A549 (cell line): Measurements from ENCODE around the gene TIAM2. TPM values are rescaled to one million over a fixed set of nuclear protein-coding genes. Genes with fewer than 3 reads are reported as not detected.

ENCODE experiments used
- ATAC-seq, 2 experiments: fragments of 200-7000 bp in 1 of 2; fragments of >200 bp in 1 of 2; cut with Nextera tagmentation in 1 of 2; cut with Tn5 transposase in 1 of 2; 3 replicates each; pipeline versions ENCODE4 v1.8.0 to v1.9.1; 2018 to 2020; ENCODE audit warnings: mild to moderate bottlenecking in 1 of 2, moderate library complexity in 1 of 2
- CTCF ChIA-PET: fragments of 300-600 bp; sonication (Branson Sonifier 250); formaldehyde crosslinking; extraction: SDS; loops from one replicate; lab custom pipeline; 2021; ENCODE audit warnings: antibody characterized with exemption, inconsistent platforms; lab: Yijun Ruan, JAX
- POLR2A ChIA-PET: fragments of 350-600 bp; formaldehyde crosslinking; extraction: SDS; loops from one replicate; lab custom pipeline; 2021; ENCODE audit warnings: antibody characterized with exemption, inconsistent platforms; lab: Yijun Ruan, JAX
- DNase-seq, 2 experiments: peaks; one replicate each; pipeline versions ENCODE4 v3.0.0 to v3.0.0-alpha.2; 2011 to 2016; ENCODE audit warnings: low read depth in 1 of 2, low spot score in 1 of 2
- FAIRE-seq: peaks from 2 replicates; lab custom pipeline; 2011; peaks lifted over from hg19 to GRCh38; lab: Jason Lieb, UNC
- H3K27ac ChIP-seq, 2 experiments: fragments of >200 bp; sonication (Bioruptor Twin); formaldehyde crosslinking; 3 replicates each; pipeline ENCODE4 v1.5.1; 2016 to 2017
- H3K4me1 ChIP-seq: fragments of >200 bp; sonication (Bioruptor Twin); formaldehyde crosslinking; 3 replicates; pipeline ENCODE4 v1.6.1; 2016
- H3K4me2 ChIP-seq: fragments of >200 bp; sonication (Bioruptor Twin); formaldehyde crosslinking; 3 replicates; pipeline ENCODE4 v1.6.1; 2016
- H3K4me3 ChIP-seq: fragments of >200 bp; sonication (Bioruptor Twin); formaldehyde crosslinking; 3 replicates; pipeline ENCODE4 v1.5.1; 2016
- H3K9me3 ChIP-seq: fragments of >200 bp; sonication (Bioruptor Twin); formaldehyde crosslinking; 3 replicates; pipeline ENCODE4 v1.6.1; 2016
- BHLHE40 ChIP-seq: IDR thresholded peaks from 2 replicates; pipeline ENCODE4 v1.6.1; 2012; ENCODE audit warnings: low read depth, low read length, inconsistent platforms
- CBX2 ChIP-seq: fragments of 200-600 bp; sonication (generic); IDR thresholded peaks from 2 replicates; pipeline ENCODE4 v1.6.1; 2016; ENCODE audit warnings: low read depth, mild to moderate bottlenecking, borderline replicate concordance
- CHD4 ChIP-seq: fragments of 200-600 bp; sonication (generic); IDR thresholded peaks from 2 replicates; pipeline ENCODE4 v1.6.1; 2016; ENCODE audit warnings: antibody characterized with exemption, mild to moderate bottlenecking, borderline replicate concordance
- EHF ChIP-seq: fragments of 250-450 bp; sonication (Bioruptor Pico); IDR thresholded peaks from 2 replicates; pipeline ENCODE4 v1.5.0; 2020; ENCODE audit warnings: mild to moderate bottlenecking
- ELK1 ChIP-seq: fragments of 150-350 bp; IDR thresholded peaks from 2 replicates; pipeline ENCODE4 v1.6.1; 2014; ENCODE audit warnings: low read depth, mild to moderate bottlenecking, low read length
- FOSL2 ChIP-seq, 2 experiments: fragments of 450-650 bp in 1 of 2; fragments of >200 bp in 1 of 2; sonication (Bioruptor Twin) in 1 of 2; formaldehyde crosslinking; IDR thresholded peaks; 2 replicates each; pipeline versions ENCODE4 v1.5.0 to v1.6.1; 2016 to 2020; ENCODE audit warnings: mild to moderate bottlenecking in 1 of 2, moderate library complexity in 1 of 2
- FOXS1 ChIP-seq: fragments of 250-450 bp; sonication (Bioruptor Pico); IDR thresholded peaks from 2 replicates; pipeline ENCODE4 v1.5.0; 2020; ENCODE audit warnings: mild to moderate bottlenecking, moderate library complexity
- GATA3 ChIP-seq: IDR thresholded peaks from 2 replicates; pipeline ENCODE4 v1.6.1; 2012; ENCODE audit warnings: borderline replicate concordance
- HES2 ChIP-seq: fragments of >200 bp; sonication (Bioruptor Twin); formaldehyde crosslinking; IDR thresholded peaks from 2 replicates; pipeline ENCODE4 v1.6.1; 2016
- HEYL ChIP-seq: fragments of 250-450 bp; sonication (Bioruptor Pico); IDR thresholded peaks from 2 replicates; pipeline ENCODE4 v1.8.0; 2021; ENCODE audit warnings: mild to moderate bottlenecking, moderate library complexity
- HOXA7 ChIP-seq: fragments of 250-450 bp; sonication (Bioruptor Pico); IDR thresholded peaks from 2 replicates; pipeline ENCODE4 v1.5.0; 2020; ENCODE audit warnings: mild to moderate bottlenecking, moderate library complexity
- HOXB13 ChIP-seq: fragments of 250-450 bp; sonication (Bioruptor Pico); IDR thresholded peaks from 2 replicates; pipeline ENCODE4 v1.5.0; 2020; ENCODE audit warnings: low read depth, mild to moderate bottlenecking, moderate library complexity
- JUN ChIP-seq, 2 experiments: fragments of >200 bp; sonication (Bioruptor Twin); formaldehyde crosslinking; IDR thresholded peaks; 2 replicates in 1 of 2; 3 replicates in 1 of 2; pipeline ENCODE4 v1.6.1; 2016 to 2017
- JUNB ChIP-seq: fragments of >200 bp; sonication (Bioruptor Twin); formaldehyde crosslinking; IDR thresholded peaks from 2 replicates; pipeline ENCODE4 v1.6.1; 2016
- KDM1A ChIP-seq: fragments of 200-600 bp; sonication (generic); IDR thresholded peaks from 2 replicates; pipeline ENCODE4 v1.6.1; 2016; ENCODE audit warnings: low read depth, mild to moderate bottlenecking
- KDM5A ChIP-seq: fragments of 200-600 bp; sonication (generic); IDR thresholded peaks from 2 replicates; pipeline ENCODE4 v1.6.1; 2016; ENCODE audit warnings: antibody characterized with exemption, mild to moderate bottlenecking
- MAFK ChIP-seq: fragments of 450-650 bp; IDR thresholded peaks from 2 replicates; pipeline ENCODE4 v1.6.1; 2014; ENCODE audit not compliant: partially characterized antibody
- MAX ChIP-seq: IDR thresholded peaks from 2 replicates; pipeline ENCODE4 v1.6.1; 2012
- MAZ ChIP-seq: fragments of 150-350 bp; IDR thresholded peaks from 2 replicates; pipeline ENCODE4 v1.6.1; 2014; ENCODE audit warnings: antibody characterized with exemption, low read depth, low read length, borderline replicate concordance
- MYC ChIP-seq: IDR thresholded peaks from 2 replicates; pipeline ENCODE4 v1.6.1; 2012; ENCODE audit warnings: mild to moderate bottlenecking, inconsistent platforms, low read length, improper control_type of control experiment, borderline replicate concordance
- NPAS2 ChIP-seq: fragments of 250-450 bp; sonication (Bioruptor Pico); IDR thresholded peaks from 2 replicates; pipeline ENCODE4 v1.8.0; 2022; ENCODE audit warnings: mild to moderate bottlenecking, moderate library complexity, borderline replicate concordance
- NR3C1 ChIP-seq: fragments of >200 bp; sonication (Bioruptor Twin); formaldehyde crosslinking; IDR thresholded peaks from 3 replicates; pipeline ENCODE4 v1.6.1; 2017
- PHF8 ChIP-seq: fragments of 200-600 bp; sonication (generic); IDR thresholded peaks from 2 replicates; pipeline ENCODE4 v1.6.1; 2016; ENCODE audit warnings: low read depth, mild to moderate bottlenecking, antibody characterized with exemption, moderate library complexity, borderline replicate concordance
- POLR2A ChIP-seq: IDR thresholded peaks from 2 replicates; pipeline ENCODE4 v1.6.1; 2012; ENCODE audit warnings: mild to moderate bottlenecking, low read length
- POLR2AphosphoS2 ChIP-seq: conservative IDR thresholded peaks from 2 replicates; pipeline ENCODE4 v1.6.1; 2012; ENCODE audit warnings: low read length, improper control_type of control experiment, inconsistent platforms
- RAD21 ChIP-seq, 2 experiments: fragments of >200 bp in 1 of 2; sonication (Bioruptor Twin) in 1 of 2; formaldehyde crosslinking in 1 of 2; IDR thresholded peaks in 1 of 2; conservative IDR thresholded peaks in 1 of 2; 2 replicates in 1 of 2; 3 replicates in 1 of 2; pipeline ENCODE4 v1.6.1; 2012 to 2018; ENCODE audit warnings: inconsistent platforms in 1 of 2
- RARB ChIP-seq: fragments of 250-450 bp; sonication (Bioruptor Pico); IDR thresholded peaks from 2 replicates; pipeline ENCODE4 v1.8.0; 2021; ENCODE audit warnings: mild to moderate bottlenecking, moderate library complexity
- RCOR1 ChIP-seq: fragments of 150-350 bp; IDR thresholded peaks from 2 replicates; pipeline ENCODE4 v1.6.1; 2014; ENCODE audit warnings: antibody characterized with exemption, low read length, low read depth
- RNF2 ChIP-seq: fragments of 200-600 bp; sonication (generic); IDR thresholded peaks from 2 replicates; pipeline ENCODE4 v1.6.1; 2016; ENCODE audit warnings: low read depth, mild to moderate bottlenecking, antibody characterized with exemption, moderate library complexity, borderline replicate concordance
- ZC3H11A ChIP-seq: fragments of 450-650 bp; IDR thresholded peaks from 2 replicates; pipeline ENCODE4 v1.6.1; 2014; ENCODE audit warnings: antibody characterized with exemption, mild to moderate bottlenecking
- ZNF302 ChIP-seq: fragments of 250-450 bp; sonication (Bioruptor Pico); IDR thresholded peaks from 2 replicates; pipeline ENCODE4 v1.9.0; 2021; ENCODE audit warnings: inconsistent platforms, mild to moderate bottlenecking, moderate library complexity
- ZSCAN20 ChIP-seq: fragments of 250-450 bp; sonication (Bioruptor Pico); IDR thresholded peaks from 2 replicates; pipeline ENCODE4 v1.8.0; 2022; ENCODE audit warnings: mild to moderate bottlenecking, moderate library complexity
- WGBS: methylation state at CpG from one replicate; pipeline ENCODE4 v1.1.6; 2017; ENCODE audit errors: missing lambda C conversion rate; 5-methylcytosine and 5-hydroxymethylcytosine counted together
- polyA minus RNA-seq: library from RNA; depleted of rRNA, polyadenylated mRNA; stranded (reverse); fragments of >200 nt; gene quantifications from 2 replicates; pipeline ENCODE4 v1.2.3, GENCODE V29; 2011; rRNA and poly(A)+ RNA removed
- polyA plus RNA-seq, 4 experiments: library from polyadenylated mRNA; depleted of rRNA in 3 of 4; stranded (reverse); fragments of >200 nt; fragmentation: RNase III in 1 of 4; extraction: RNeasy Plus Mini Kit Qiagen cat#74134 plus additional on column Dnase treatment in 1 of 4; gene quantifications; 2 replicates in 3 of 4; 3 replicates in 1 of 4; pipeline ENCODE4 v1.2.3, GENCODE V29; 2011 to 2017
- TF ChIP-seq, protein P1 (sequence below): fragments of >200 bp; sonication (Bioruptor Twin); formaldehyde crosslinking; IDR thresholded peaks from 3 replicates; pipeline ENCODE4 v1.5.1; 2016
- TF ChIP-seq, protein P2 (sequence below): fragments of 250-450 bp; sonication (Bioruptor Pico); IDR thresholded peaks from 2 replicates; pipeline ENCODE4 v1.5.0; 2020; ENCODE audit warnings: low read depth, mild to moderate bottlenecking, moderate library complexity
- TF ChIP-seq, protein P3 (sequence below): IDR thresholded peaks from 2 replicates; pipeline ENCODE4 v1.6.1; 2012; ENCODE audit warnings: low read depth, borderline replicate concordance

Gene TIAM2
- polyA plus RNA-seq (2011; rRNA removed) (3.0 and 3.1 TPM in 2 replicates), polyA plus RNA-seq (2017; fragmentation: RNase III; extraction: RNeasy Plus Mini Kit Qiagen cat#74134 plus additional on column Dnase treatment) (2.2 to 2.5 TPM (median 2.5 TPM) in 3 replicates), polyA minus RNA-seq (4.4 and 8.3 TPM in 2 replicates)
- 1.2 TPM in 2 replicates for polyA plus RNA-seq (2012; cell fraction: cytosol; rRNA removed)
- polyA plus RNA-seq (2012; cell fraction: nucleus; rRNA removed) = 3.1 and 4.3 TPM in 2 replicates

GRCh38 chr6:154995254-154996015, at the start of gene TIAM2:
TIAM2 (plus strand) TSS chr6:154995315; CDS start chr6:155129224, 133,909 bp downstream.
- POLR2A ChIA-PET = no interaction called here
- no peaks in the 10 kb centered on the region for H3K9me3 ChIP-seq
- 0% methylated on average over 10 of the region's 102 CpGs for WGBS
- H3K4me2 ChIP-seq = peak within 1 kb of the TSS; percentile 91
- peaks cover 9% of the 10 kb centered on the region for H3K4me1 ChIP-seq
- DNase-seq = peak; percentile 13 to 25
- CTCF ChIA-PET = interaction anchor here (0.7 kb wide), 1 partner anchor 285 kb away, joined by 3 read pairs; no protein-coding TSS in a partner anchor
- peak; percentile 81 to 88 for ATAC-seq
- H3K27ac ChIP-seq = peak within 1 kb of the TSS; percentile 77 to 88
- no peak for FAIRE-seq
- peak within 1 kb of the TSS; percentile 76 for H3K4me3 ChIP-seq
- TF ChIP-seq POLR2AphosphoS2 = no peak
- TF ChIP-seq ELK1 = no peak
- TF ChIP-seq HES2 = no peak
- no peak for TF ChIP-seq KDM1A
- no peak for TF ChIP-seq BHLHE40
- no peak for TF ChIP-seq RNF2
- TF ChIP-seq GATA3 = no peak
- no peak for TF ChIP-seq RARB (CRISPR knock-in tag)
- TF ChIP-seq RAD21 (conservative IDR thresholded peaks at IDR 0.05 in 1 of 2, IDR thresholded peaks at IDR 0.05 in 1 of 2) = no peak; a peak in 1 of 5 replicates
- TF ChIP-seq FOSL2 (IDR thresholded peaks at IDR 0.05) = no peak
- TF ChIP-seq FOSL2 (CRISPR knock-in tag; IDR thresholded peaks at IDR 0.05) = no peak
- TF ChIP-seq MAX = no peak; the same call in 1 of the 2 replicates
- no peak for TF ChIP-seq NR3C1
- TF ChIP-seq, protein P1, sequence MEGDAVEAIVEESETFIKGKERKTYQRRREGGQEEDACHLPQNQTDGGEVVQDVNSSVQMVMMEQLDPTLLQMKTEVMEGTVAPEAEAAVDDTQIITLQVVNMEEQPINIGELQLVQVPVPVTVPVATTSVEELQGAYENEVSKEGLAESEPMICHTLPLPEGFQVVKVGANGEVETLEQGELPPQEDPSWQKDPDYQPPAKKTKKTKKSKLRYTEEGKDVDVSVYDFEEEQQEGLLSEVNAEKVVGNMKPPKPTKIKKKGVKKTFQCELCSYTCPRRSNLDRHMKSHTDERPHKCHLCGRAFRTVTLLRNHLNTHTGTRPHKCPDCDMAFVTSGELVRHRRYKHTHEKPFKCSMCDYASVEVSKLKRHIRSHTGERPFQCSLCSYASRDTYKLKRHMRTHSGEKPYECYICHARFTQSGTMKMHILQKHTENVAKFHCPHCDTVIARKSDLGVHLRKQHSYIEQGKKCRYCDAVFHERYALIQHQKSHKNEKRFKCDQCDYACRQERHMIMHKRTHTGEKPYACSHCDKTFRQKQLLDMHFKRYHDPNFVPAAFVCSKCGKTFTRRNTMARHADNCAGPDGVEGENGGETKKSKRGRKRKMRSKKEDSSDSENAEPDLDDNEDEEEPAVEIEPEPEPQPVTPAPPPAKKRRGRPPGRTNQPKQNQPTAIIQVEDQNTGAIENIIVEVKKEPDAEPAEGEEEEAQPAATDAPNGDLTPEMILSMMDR = peak; percentile 24; the same call in 2 of the 3 replicates
- TF ChIP-seq, protein P2, sequence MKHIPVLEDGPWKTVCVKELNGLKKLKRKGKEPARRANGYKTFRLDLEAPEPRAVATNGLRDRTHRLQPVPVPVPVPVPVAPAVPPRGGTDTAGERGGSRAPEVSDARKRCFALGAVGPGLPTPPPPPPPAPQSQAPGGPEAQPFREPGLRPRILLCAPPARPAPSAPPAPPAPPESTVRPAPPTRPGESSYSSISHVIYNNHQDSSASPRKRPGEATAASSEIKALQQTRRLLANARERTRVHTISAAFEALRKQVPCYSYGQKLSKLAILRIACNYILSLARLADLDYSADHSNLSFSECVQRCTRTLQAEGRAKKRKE = no peak
- TF ChIP-seq MAFK = no peak
- peak; percentile 39; the same call in 1 of the 2 replicates for TF ChIP-seq PHF8
- TF ChIP-seq, protein P3, sequence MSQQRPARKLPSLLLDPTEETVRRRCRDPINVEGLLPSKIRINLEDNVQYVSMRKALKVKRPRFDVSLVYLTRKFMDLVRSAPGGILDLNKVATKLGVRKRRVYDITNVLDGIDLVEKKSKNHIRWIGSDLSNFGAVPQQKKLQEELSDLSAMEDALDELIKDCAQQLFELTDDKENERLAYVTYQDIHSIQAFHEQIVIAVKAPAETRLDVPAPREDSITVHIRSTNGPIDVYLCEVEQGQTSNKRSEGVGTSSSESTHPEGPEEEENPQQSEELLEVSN = peak; percentile 26; the same call in 1 of the 2 replicates
- no peak for TF ChIP-seq NPAS2 (CRISPR knock-in tag)
- TF ChIP-seq MAZ = no peak
- TF ChIP-seq ZC3H11A = no peak
- TF ChIP-seq CBX2 = no peak
- TF ChIP-seq EHF = no peak
- TF ChIP-seq HOXB13 (CRISPR knock-in tag) = no peak
- TF ChIP-seq HOXA7 (CRISPR knock-in tag) = no peak
- 0 out of 2 replicates have a peak, but pooled peaks have one; percentile 55 for TF ChIP-seq ZSCAN20 (CRISPR knock-in tag)
- no peak for TF ChIP-seq FOXS1 (CRISPR knock-in tag)
- TF ChIP-seq ZNF302 = no peak
- peak; percentile 14; the same call in 1 of the 2 replicates for TF ChIP-seq POLR2A
- no peak for TF ChIP-seq KDM5A
- TF ChIP-seq HEYL (CRISPR knock-in tag) = no peak
- TF ChIP-seq JUNB = no peak
- TF ChIP-seq JUN (IDR thresholded peaks at IDR 0.05) = peak in 1 of 2 experiments; percentile 15; a peak in 1 of 5 replicates
- TF ChIP-seq MYC = no peak
- TF ChIP-seq RCOR1 = no peak
- no peak for TF ChIP-seq CHD4
